Measurements from ENCODE around the gene OMP.
"Not testable (repeated sequence)": the region's sequence is repeated elsewhere in the genome, so short reads cannot be mapped to it uniquely, and the experiment has no call there.

Gene OMP

GRCh38 chr11:77102246-77103210 lies at the start of gene OMP:
OMP (plus strand) TSS chr11:77102840; CDS start chr11:77102840, 0 bp downstream.
- no peak for DNase-seq (ENCODE audit: low spot score)

- no peak for DNase-seq (ENCODE audit: low spot score)
Observed at GRCh38 chr11:77053217-77054015, 49.2 kb upstream of the OMP start.

GRCh38 chr11:77054084-77054483 lies 48.6 kb upstream of the OMP start:
- DNase-seq (ENCODE audit: low spot score): no peak

- DNase-seq (ENCODE audit: low spot score): no peak
Observed at GRCh38 chr11:77055101-77055561, 47.5 kb upstream of the OMP start.

- DNase-seq (ENCODE audit: low spot score): no peak
Observed at GRCh38 chr11:77055913-77056312, 46.7 kb upstream of the OMP start.

GRCh38 chr11:77056814-77057402 lies 45.7 kb upstream of the OMP start:
- DNase-seq (ENCODE audit: low spot score): no peak

GRCh38 chr11:77057938-77058474 lies 44.6 kb upstream of the OMP start:
- DNase-seq (ENCODE audit: low spot score): no peak

- DNase-seq (ENCODE audit: low spot score): no peak
Observed at GRCh38 chr11:77058900-77059299, 43.7 kb upstream of the OMP start.

GRCh38 chr11:77059806-77060205 lies 42.8 kb upstream of the OMP start:
- no peak for DNase-seq (ENCODE audit: low spot score)

- DNase-seq (ENCODE audit: low spot score): no peak
Observed at GRCh38 chr11:77060234-77060633, 42.4 kb upstream of the OMP start.

- not testable (repeated sequence) for DNase-seq (ENCODE audit: low spot score)
Observed at GRCh38 chr11:77061258-77061657, 41.4 kb upstream of the OMP start.

GRCh38 chr11:77062924-77063323 lies 39.7 kb upstream of the OMP start:
- DNase-seq (ENCODE audit: low spot score): peak; percentile 35

- DNase-seq (ENCODE audit: low spot score): no peak
Observed at GRCh38 chr11:77063407-77063806, 39.2 kb upstream of the OMP start.

GRCh38 chr11:77063861-77064260 lies 38.8 kb upstream of the OMP start:
- DNase-seq (ENCODE audit: low spot score): no peak

- DNase-seq (ENCODE audit: low spot score): no peak
Observed at GRCh38 chr11:77064648-77065217, 37.9 kb upstream of the OMP start.

- peak; percentile 58 for DNase-seq (ENCODE audit: low spot score)
Observed at GRCh38 chr11:77065878-77066228, 36.8 kb upstream of the OMP start.

GRCh38 chr11:77066229-77067042 lies 36.2 kb upstream of the OMP start, which contains the start of gene CAPN5:
CAPN5 (plus strand) TSS chr11:77066971; CDS start chr11:77084887, 17,916 bp downstream.
- DNase-seq (ENCODE audit: low spot score): peak; percentile 90

- no peak for DNase-seq (ENCODE audit: low spot score)
Observed at GRCh38 chr11:77067861-77068443, 34.7 kb upstream of the OMP start.

GRCh38 chr11:77068457-77069335 lies 33.9 kb upstream of the OMP start:
- no peak for DNase-seq (ENCODE audit: low spot score)

Data from hematopoietic multipotent progenitor cell treated with erythropoietin and hydrocortisone succinate and interleukin-3 and kit ligand, for 17 days (in vitro differentiated cells).